ENCODE measurements around the gene PALMD.

Gene PALMD

GRCh38 chr1:99665212-99665611, 19.3 kb downstream of the PALMD start:
- Histone ChIP-seq H3K27me3 (ENCODE audit: control insufficient read depth, insufficient read depth, low read length) (no peaks in the 10 kb centered on the region), H3K9ac (ENCODE audit: low read length) (no peak overlapping the region), H3K36me3 (ENCODE audit: control insufficient read depth, insufficient read depth, low read length) (no peaks in the 10 kb centered on the region), H3K4me3 (ENCODE audit: low read length) (no peak overlapping the region), H3K4me1 (ENCODE audit: control insufficient read depth, insufficient read depth, low read length) (no peaks in the 10 kb centered on the region), H3K9me3 (ENCODE audit: control insufficient read depth, low read length) (no peaks in the 10 kb centered on the region)

GRCh38 chr1:99669376-99669775, 23.5 kb downstream of the PALMD start:
- H3K36me3 ChIP-seq (ENCODE audit: control insufficient read depth, insufficient read depth, low read length): no peaks in the 10 kb centered on the region
- H3K27me3 ChIP-seq (ENCODE audit: control insufficient read depth, insufficient read depth, low read length): no peaks in the 10 kb centered on the region
- no peaks in the 10 kb centered on the region for H3K9me3 ChIP-seq (ENCODE audit: control insufficient read depth, low read length)
- H3K9ac ChIP-seq (ENCODE audit: low read length): no peak overlapping the region
- H3K4me1 ChIP-seq (ENCODE audit: control insufficient read depth, insufficient read depth, low read length): peaks cover 7% of the 10 kb centered on the region
- H3K4me3 ChIP-seq (ENCODE audit: low read length): no peak overlapping the region

- no peaks in the 10 kb centered on the region for H3K36me3 ChIP-seq (ENCODE audit: control insufficient read depth, insufficient read depth, low read length)
- no peak overlapping the region for H3K9ac ChIP-seq (ENCODE audit: low read length)
- H3K4me1 ChIP-seq (ENCODE audit: control insufficient read depth, insufficient read depth, low read length): peaks cover 7% of the 10 kb centered on the region
Measured at GRCh38 chr1:99669821-99670220, 23.9 kb downstream of the PALMD start.

GRCh38 chr1:99670583-99670982, 24.7 kb downstream of the PALMD start:
- Histone ChIP-seq H3K36me3 (ENCODE audit: control insufficient read depth, insufficient read depth, low read length) (no peaks in the 10 kb centered on the region), H3K9ac (ENCODE audit: low read length) (no peak overlapping the region), H3K27me3 (ENCODE audit: control insufficient read depth, insufficient read depth, low read length) (no peaks in the 10 kb centered on the region), H3K4me3 (ENCODE audit: low read length) (no peak overlapping the region), H3K9me3 (ENCODE audit: control insufficient read depth, low read length) (no peaks in the 10 kb centered on the region), H3K4me1 (ENCODE audit: control insufficient read depth, insufficient read depth, low read length) (peaks cover 7% of the 10 kb centered on the region)

More at GRCh38 chr1:99669821-99670220, 23.9 kb downstream of the PALMD start:
- H3K9me3 ChIP-seq (ENCODE audit: control insufficient read depth, low read length): no peaks in the 10 kb centered on the region
- no peak overlapping the region for H3K4me3 ChIP-seq (ENCODE audit: low read length)
- no peaks in the 10 kb centered on the region for H3K27me3 ChIP-seq (ENCODE audit: control insufficient read depth, insufficient read depth, low read length)

- no peak overlapping the region for H3K9ac ChIP-seq (ENCODE audit: low read length)
- no peaks in the 10 kb centered on the region for H3K9me3 ChIP-seq (ENCODE audit: control insufficient read depth, low read length)
- no peak overlapping the region for H3K4me3 ChIP-seq (ENCODE audit: low read length)
- H3K4me1 ChIP-seq (ENCODE audit: control insufficient read depth, insufficient read depth, low read length): peaks cover 11% of the 10 kb centered on the region
- H3K27me3 ChIP-seq (ENCODE audit: control insufficient read depth, insufficient read depth, low read length): no peaks in the 10 kb centered on the region
- no peaks in the 10 kb centered on the region for H3K36me3 ChIP-seq (ENCODE audit: control insufficient read depth, insufficient read depth, low read length)
Measured at GRCh38 chr1:99672038-99672437, 26.1 kb downstream of the PALMD start.

- Histone ChIP-seq H3K9me3 (ENCODE audit: control insufficient read depth, low read length) (no peaks in the 10 kb centered on the region), H3K4me3 (ENCODE audit: low read length) (no peak overlapping the region), H3K36me3 (ENCODE audit: control insufficient read depth, insufficient read depth, low read length) (no peaks in the 10 kb centered on the region), H3K27me3 (ENCODE audit: control insufficient read depth, insufficient read depth, low read length) (no peaks in the 10 kb centered on the region), H3K9ac (ENCODE audit: low read length) (no peak overlapping the region), H3K4me1 (ENCODE audit: control insufficient read depth, insufficient read depth, low read length) (peaks cover 11% of the 10 kb centered on the region)
Measured at GRCh38 chr1:99672530-99673213, 26.8 kb downstream of the PALMD start.

- Histone ChIP-seq H3K9ac (ENCODE audit: low read length) (no peak overlapping the region), H3K36me3 (ENCODE audit: control insufficient read depth, insufficient read depth, low read length) (no peaks in the 10 kb centered on the region), H3K27me3 (ENCODE audit: control insufficient read depth, insufficient read depth, low read length) (no peaks in the 10 kb centered on the region), H3K4me3 (ENCODE audit: low read length) (no peak overlapping the region), H3K9me3 (ENCODE audit: control insufficient read depth, low read length) (no peaks in the 10 kb centered on the region), H3K4me1 (ENCODE audit: control insufficient read depth, insufficient read depth, low read length) (peaks cover 11% of the 10 kb centered on the region)
Measured at GRCh38 chr1:99673315-99673714, 27.4 kb downstream of the PALMD start.

GRCh38 chr1:99674115-99675064, 28.5 kb downstream of the PALMD start:
- Histone ChIP-seq H3K27me3 (ENCODE audit: control insufficient read depth, insufficient read depth, low read length) (no peaks in the 10 kb centered on the region), H3K4me1 (ENCODE audit: control insufficient read depth, insufficient read depth, low read length) (peaks cover 11% of the 10 kb centered on the region), H3K9ac (ENCODE audit: low read length) (no peak overlapping the region)

GRCh38 chr1:99675292-99675691, 29.4 kb downstream of the PALMD start:
- H3K9me3 ChIP-seq (ENCODE audit: control insufficient read depth, low read length): no peaks in the 10 kb centered on the region
- H3K36me3 ChIP-seq (ENCODE audit: control insufficient read depth, insufficient read depth, low read length): no peaks in the 10 kb centered on the region
- H3K9ac ChIP-seq (ENCODE audit: low read length): no peak overlapping the region
- no peak overlapping the region for H3K4me3 ChIP-seq (ENCODE audit: low read length)
- H3K27me3 ChIP-seq (ENCODE audit: control insufficient read depth, insufficient read depth, low read length): no peaks in the 10 kb centered on the region
- H3K4me1 ChIP-seq (ENCODE audit: control insufficient read depth, insufficient read depth, low read length): peaks cover 11% of the 10 kb centered on the region

More at GRCh38 chr1:99674115-99675064, 28.5 kb downstream of the PALMD start:
- no peaks in the 10 kb centered on the region for H3K9me3 ChIP-seq (ENCODE audit: control insufficient read depth, low read length)
- no peaks in the 10 kb centered on the region for H3K36me3 ChIP-seq (ENCODE audit: control insufficient read depth, insufficient read depth, low read length)
- H3K4me3 ChIP-seq (ENCODE audit: low read length): no peak overlapping the region

- Histone ChIP-seq H3K4me3 (ENCODE audit: low read length) (no peak overlapping the region), H3K9ac (ENCODE audit: low read length) (no peak overlapping the region), H3K27me3 (ENCODE audit: control insufficient read depth, insufficient read depth, low read length) (no peaks in the 10 kb centered on the region), H3K36me3 (ENCODE audit: control insufficient read depth, insufficient read depth, low read length) (no peaks in the 10 kb centered on the region), H3K9me3 (ENCODE audit: control insufficient read depth, low read length) (no peaks in the 10 kb centered on the region), H3K4me1 (ENCODE audit: control insufficient read depth, insufficient read depth, low read length) (peaks cover 11% of the 10 kb centered on the region)
Measured at GRCh38 chr1:99675994-99676393, 30.1 kb downstream of the PALMD start.

GRCh38 chr1:99676876-99677275, 31.0 kb downstream of the PALMD start:
- Histone ChIP-seq H3K4me1 (ENCODE audit: control insufficient read depth, insufficient read depth, low read length) (peaks cover 11% of the 10 kb centered on the region), H3K9ac (ENCODE audit: low read length) (no peak overlapping the region), H3K36me3 (ENCODE audit: control insufficient read depth, insufficient read depth, low read length) (no peaks in the 10 kb centered on the region), H3K4me3 (ENCODE audit: low read length) (no peak overlapping the region), H3K27me3 (ENCODE audit: control insufficient read depth, insufficient read depth, low read length) (no peaks in the 10 kb centered on the region), H3K9me3 (ENCODE audit: control insufficient read depth, low read length) (no peaks in the 10 kb centered on the region)

- Histone ChIP-seq H3K9me3 (ENCODE audit: control insufficient read depth, low read length) (no peaks in the 10 kb centered on the region), H3K4me3 (ENCODE audit: low read length) (no peak overlapping the region), H3K36me3 (ENCODE audit: control insufficient read depth, insufficient read depth, low read length) (no peaks in the 10 kb centered on the region), H3K27me3 (ENCODE audit: control insufficient read depth, insufficient read depth, low read length) (no peaks in the 10 kb centered on the region), H3K4me1 (ENCODE audit: control insufficient read depth, insufficient read depth, low read length) (peaks cover 11% of the 10 kb centered on the region), H3K9ac (ENCODE audit: low read length) (no peak overlapping the region)
Measured at GRCh38 chr1:99677416-99677815, 31.5 kb downstream of the PALMD start.

Data from mucosa of stomach (tissue), 1 donor.